IMR-90 (cell line): ENCODE data around the gene LGI4. TPM values are rescaled to one million over a fixed set of nuclear protein-coding genes. Genes with fewer than 3 reads are reported as not detected.

Experiments used
- ATAC-seq: fragments of 200-7000 bp; cut with Tn5 transposase; 2 replicates; pipeline ENCODE4 v1.9.1; 2020; ENCODE audit warnings: low read depth, mild to moderate bottlenecking, moderate library complexity
- BruUV-seq: library from RNA; stranded (reverse); fragments of 400-500 nt; replicated peaks from 2 replicates; lab custom pipeline; 2021; lab: Mats Ljungman, UMichigan
- CTCF ChIA-PET: fragments of 300-600 bp; formaldehyde crosslinking; extraction: SDS; loops from one replicate; lab custom pipeline; 2021; ENCODE audit warnings: antibody characterized with exemption; lab: Yijun Ruan, JAX
- POLR2A ChIA-PET: fragments of 300-600 bp; sonication (Branson Sonifier 250); formaldehyde crosslinking; loops from one replicate; lab custom pipeline; 2022; ENCODE audit warnings: antibody characterized with exemption; ENCODE audit not compliant: unreplicated experiment; lab: Charles Lee
- DNase-seq: peaks from one replicate; pipeline ENCODE4 v3.0.0; 2013
- H2AFZ ChIP-seq: replicated peaks from 2 replicates; pipeline ENCODE3; 2013; ENCODE audit warnings: low read length, mild to moderate bottlenecking; ENCODE audit not compliant: poor library complexity
- H2AK5ac ChIP-seq: 2 replicates; pipeline ENCODE4 v1.6.1; 2013; ENCODE audit warnings: low read depth, low read length, inconsistent platforms
- H2AK9ac ChIP-seq: replicated peaks from 2 replicates; pipeline ENCODE3; 2013; ENCODE audit warnings: mild to moderate bottlenecking, low read depth, low read length, moderate library complexity; ENCODE audit not compliant: poor library complexity
- H2BK120ac ChIP-seq: 2 replicates; pipeline ENCODE4 v1.6.1; 2013; ENCODE audit warnings: low read depth, low read length, inconsistent platforms
- H2BK15ac ChIP-seq: 3 replicates; pipeline ENCODE4 v1.6.1; 2013; ENCODE audit warnings: low read depth, low read length, inconsistent platforms
- H2BK20ac ChIP-seq: 2 replicates; pipeline ENCODE4 v1.6.1; 2013; ENCODE audit warnings: low read depth, mild to moderate bottlenecking, inconsistent platforms, low read length, moderate library complexity
- H2BK5ac ChIP-seq: 2 replicates; pipeline ENCODE4 v1.6.1; 2013; ENCODE audit warnings: mild to moderate bottlenecking, low read depth, low read length, inconsistent platforms; ENCODE audit not compliant: poor library complexity, severe bottlenecking
- H3K14ac ChIP-seq: replicated peaks from 2 replicates; pipeline ENCODE4 v1.6.1; 2013; ENCODE audit warnings: low read depth, low read length, inconsistent platforms
- H3K18ac ChIP-seq: 2 replicates; pipeline ENCODE4 v1.6.1; 2013; ENCODE audit warnings: low read depth, low read length, control low read depth
- H3K23ac ChIP-seq: 2 replicates; pipeline ENCODE4 v1.6.1; 2013; ENCODE audit warnings: low read depth, low read length, inconsistent platforms
- H3K27ac ChIP-seq: 2 replicates; pipeline ENCODE4 v1.5.1; 2013; ENCODE audit warnings: mild to moderate bottlenecking, control low read depth, low read length; ENCODE audit not compliant: insufficient read depth
- H3K27me3 ChIP-seq: 2 replicates; pipeline ENCODE4 v1.6.1; 2013; ENCODE audit warnings: low read length; ENCODE audit not compliant: control insufficient read depth, insufficient read depth
- H3K36me3 ChIP-seq: 2 replicates; pipeline ENCODE4 v1.6.1; 2013; ENCODE audit warnings: low read length, mixed read lengths; ENCODE audit not compliant: control insufficient read depth, insufficient read depth
- H3K4ac ChIP-seq: 2 replicates; pipeline ENCODE4 v1.6.1; 2013; ENCODE audit warnings: low read depth, low read length, inconsistent platforms
- H3K4me1 ChIP-seq: 2 replicates; pipeline ENCODE4 v1.6.1; 2013; ENCODE audit warnings: low read length, mixed read lengths; ENCODE audit not compliant: control insufficient read depth, insufficient read depth
- H3K4me2 ChIP-seq: 2 replicates; pipeline ENCODE4 v1.6.1; 2013; ENCODE audit warnings: low read depth, mild to moderate bottlenecking, control low read depth, low read length, moderate library complexity
- H3K4me3 ChIP-seq: 2 replicates; pipeline ENCODE4 v1.5.1; 2013; ENCODE audit warnings: low read depth, mild to moderate bottlenecking, control low read depth, low read length, moderate library complexity; ENCODE audit not compliant: insufficient read depth
- H3K56ac ChIP-seq: 2 replicates; pipeline ENCODE4 v1.6.1; 2013; ENCODE audit warnings: low read length, inconsistent platforms; ENCODE audit not compliant: insufficient read depth; ENCODE audit errors: extremely low read depth
- H3K79me1 ChIP-seq, 2 experiments: 2 replicates each; pipeline ENCODE4 v1.6.1; 2013; ENCODE audit warnings: low read length in 2 of 2, inconsistent platforms in 1 of 2, low read depth in 1 of 2
- H3K9ac ChIP-seq: 2 replicates; pipeline ENCODE4 v1.6.1; 2013; ENCODE audit warnings: low read depth, low read length, control low read depth
- H3K9me1 ChIP-seq: 2 replicates; pipeline ENCODE4 v1.6.1; 2013; ENCODE audit warnings: low read length, inconsistent platforms; ENCODE audit not compliant: insufficient read depth
- H3K9me3 ChIP-seq: 2 replicates; pipeline ENCODE4 v1.6.1; 2013; ENCODE audit warnings: low read length; ENCODE audit not compliant: control insufficient read depth, insufficient read depth
- H4K20me1 ChIP-seq: 2 replicates; pipeline ENCODE4 v1.6.1; 2013; ENCODE audit warnings: low read length, inconsistent platforms; ENCODE audit not compliant: insufficient read depth
- H4K5ac ChIP-seq: 2 replicates; pipeline ENCODE4 v1.6.1; 2013; ENCODE audit warnings: mild to moderate bottlenecking, low read depth, low read length, control low read depth
- H4K8ac ChIP-seq, 2 experiments: 2 replicates each; pipeline ENCODE4 v1.6.1; 2013; ENCODE audit warnings: low read depth in 2 of 2, low read length in 2 of 2, control low read depth in 1 of 2, inconsistent platforms in 1 of 2
- H4K91ac ChIP-seq: 2 replicates; pipeline ENCODE4 v1.6.1; 2013; ENCODE audit warnings: low read depth, low read length, inconsistent platforms; ENCODE audit not compliant: insufficient read depth
- CEBPB ChIP-seq: IDR thresholded peaks from 2 replicates; pipeline ENCODE4 v1.6.1; 2012; ENCODE audit warnings: low read depth, low read length, improper control_type of control experiment
- RCOR1 ChIP-seq: IDR thresholded peaks from 2 replicates; pipeline ENCODE4 v1.6.1; 2012; ENCODE audit warnings: mild to moderate bottlenecking, low read length, improper control_type of control experiment; ENCODE audit not compliant: insufficient replicate concordance
- WGBS, 2 experiments: methylation state at CpG; one replicate each; pipeline versions ENCODE4 v1.1.5 to v1.1.7; 2013; ENCODE audit warnings: missing lambda C conversion rate in 2 of 2; ENCODE audit not compliant: insufficient read length in 1 of 2; ENCODE audit errors: extremely low coverage in 2 of 2; 5-methylcytosine and 5-hydroxymethylcytosine counted together
- dilution Hi-C: fragments of 300-500 bp; cut with HindIII; formaldehyde crosslinking; loops from one replicate; pipeline ENCODE4 v1.14.3; 2018; ENCODE audit warnings: low sequenced_read_pairs; ENCODE audit not compliant: unreplicated experiment
- in situ Hi-C: fragments of 300-500 bp; cut with MboI; formaldehyde crosslinking; loops from 3 replicates; pipeline ENCODE4 v1.14.3; 2019; ENCODE audit warnings: low sequenced_read_pairs, inconsistent platforms, mixed read lengths
- intact Hi-C: fragments of 100-400 bp; cut with micrococcal nuclease; formaldehyde crosslinking; loops from 2 replicates; pipeline ENCODE4 v1.10.0; 2022
- polyA plus RNA-seq, 3 experiments: library from polyadenylated mRNA; depleted of rRNA; stranded (reverse); fragments of >200 nt; gene quantifications; 2 replicates each; pipeline ENCODE4 v1.2.3, GENCODE V29; 2012; ENCODE audit warnings: low replicate concordance in 1 of 3
- total RNA-seq: library from RNA; depleted of rRNA; stranded (reverse); fragments of >200 nt; gene quantifications from 2 replicates; pipeline ENCODE4 v1.2.3, GENCODE V29; 2012
- TF ChIP-seq, protein P1 (sequence below): fragments of 150-350 bp; IDR thresholded peaks from 2 replicates; pipeline ENCODE4 v1.6.1; 2017; ENCODE audit warnings: mild to moderate bottlenecking, antibody characterized with exemption, low read length, low read depth

Gene LGI4
- total and polyA plus RNA-seq, 2 of the 4 experiments (the other 2 are of a cell fraction) = 0.10 TPM; not detected in 1

DNA sequence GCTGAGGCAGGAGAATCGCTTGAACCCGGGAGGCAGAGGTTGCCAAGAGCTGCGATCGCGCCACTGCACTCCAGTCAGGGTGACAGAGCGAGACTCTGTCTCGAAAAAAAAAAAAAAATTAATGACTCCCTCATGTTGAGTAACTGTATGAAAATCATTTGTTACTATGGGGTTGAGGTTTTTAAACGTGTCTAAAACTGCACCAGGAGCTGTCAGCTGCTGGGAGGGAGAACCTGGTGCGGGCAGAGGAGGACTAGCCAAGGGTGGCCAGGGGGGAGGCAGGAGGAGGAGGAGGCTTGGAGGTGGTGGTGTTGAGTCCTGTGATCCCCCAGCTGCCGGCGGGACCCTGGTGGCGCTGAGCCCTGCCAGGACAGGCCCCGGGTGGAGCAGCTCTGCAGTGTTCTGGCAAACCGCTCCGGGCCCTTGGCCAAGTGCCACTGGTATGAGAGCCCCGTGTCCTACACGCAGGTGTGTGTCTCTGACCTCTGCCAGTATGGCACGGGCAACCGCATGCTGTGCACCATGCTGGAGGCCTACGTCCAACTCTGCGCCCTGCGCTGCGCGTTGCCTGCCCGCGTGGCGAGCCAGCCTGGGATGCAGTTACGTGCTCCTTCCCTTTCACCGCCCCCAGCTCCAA lies 36.3 kb downstream of the LGI4 start:
- Histone ChIP-seq H2AK5ac (no peak overlapping the region), H3K27me3 (peaks cover 3% of the 10 kb centered on the region; the same call in 1 of the 2 replicates), H3K4ac (no peak overlapping the region), H2BK5ac (no peak overlapping the region), H3K27ac (no peak overlapping the region), H3K4me2 (no peak overlapping the region), H3K18ac (no peak overlapping the region), H3K36me3 (no peaks in the 10 kb centered on the region), H3K4me1 (no peaks in the 10 kb centered on the region), H2BK15ac (no peak overlapping the region), H2AK9ac (no peak overlapping the region), H3K9me3 (no peaks in the 10 kb centered on the region), H4K20me1 (no peaks in the 10 kb centered on the region), H4K5ac (no peak overlapping the region), H4K91ac (no peak overlapping the region), H2BK20ac (no peak overlapping the region), H3K56ac (no peak overlapping the region), H3K79me1 (no peaks in the 10 kb centered on the region), H2AFZ (no peak overlapping the region), H3K14ac (no peak overlapping the region), H4K8ac (no peak overlapping the region), H3K4me3 (no peak overlapping the region), H3K9ac (no peak overlapping the region), H3K9me1 (no peaks in the 10 kb centered on the region), H3K23ac (no peak overlapping the region), H2BK120ac (no peak overlapping the region)
- ATAC-seq = no peak
- no peak for TF ChIP-seq CEBPB
- no peak for TF ChIP-seq RCOR1
- TF ChIP-seq, protein P1, sequence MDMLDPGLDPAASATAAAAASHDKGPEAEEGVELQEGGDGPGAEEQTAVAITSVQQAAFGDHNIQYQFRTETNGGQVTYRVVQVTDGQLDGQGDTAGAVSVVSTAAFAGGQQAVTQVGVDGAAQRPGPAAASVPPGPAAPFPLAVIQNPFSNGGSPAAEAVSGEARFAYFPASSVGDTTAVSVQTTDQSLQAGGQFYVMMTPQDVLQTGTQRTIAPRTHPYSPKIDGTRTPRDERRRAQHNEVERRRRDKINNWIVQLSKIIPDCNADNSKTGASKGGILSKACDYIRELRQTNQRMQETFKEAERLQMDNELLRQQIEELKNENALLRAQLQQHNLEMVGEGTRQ = no peak
- 84% methylated on average over 23 of the region's 29 CpGs; no CpG with 5 or more reads in 1 of the 2 experiments for WGBS, 2 experiments
- BruUV-seq = no TSS peak
- dilution Hi-C loops (no loop called here), intact Hi-C loops (no loop called here), in situ Hi-C loops (no loop called here)
- DNase-seq = no peak
- ChIA-PET POLR2A (no interaction called here), CTCF (interaction anchor here (0.6 to 1.8 kb wide), 2 partner anchors 31 to 1985 kb away, joined by 8 read pairs; no protein-coding TSS in a partner anchor)
